Progenitor cell of endocrine pancreas (in vitro differentiated cells): ENCODE data around the gene TFDP2. TPM values are rescaled to one million over a fixed set of nuclear protein-coding genes. Genes with fewer than 3 reads are reported as not detected.

Experiments used
- DNase-seq: peaks from one replicate; pipeline ENCODE4 v3.0.0; 2021; ENCODE audit warnings: low spot score; ENCODE audit not compliant: unreplicated experiment
- H3K27ac Mint-ChIP-seq: 2 replicates; pipeline ENCODE4 v1.8.0; 2021; ENCODE audit warnings: mild to moderate bottlenecking, moderate library complexity, mixed read lengths
- H3K27me3 Mint-ChIP-seq: 2 replicates; pipeline ENCODE4 v1.8.0; 2021; ENCODE audit warnings: mixed read lengths
- H3K36me3 Mint-ChIP-seq: 2 replicates; pipeline ENCODE4 v1.8.0; 2022; ENCODE audit warnings: mixed read lengths; ENCODE audit not compliant: insufficient read depth
- H3K4me1 Mint-ChIP-seq: 2 replicates; pipeline ENCODE4 v1.8.0; 2021; ENCODE audit warnings: low read depth, mixed read lengths
- H3K4me3 Mint-ChIP-seq: 2 replicates; pipeline ENCODE4 v1.8.0; 2021; ENCODE audit warnings: low read depth, mild to moderate bottlenecking, moderate library complexity, mixed read lengths
- H3K9me3 Mint-ChIP-seq: 2 replicates; pipeline ENCODE4 v1.8.0; 2021; ENCODE audit warnings: low read depth, mixed read lengths
- total RNA-seq: library from RNA; stranded (reverse); gene quantifications from 2 replicates; pipeline ENCODE4 v1.2.1, GENCODE V29; 2021
- TF ChIP-seq, protein P1 (sequence below): fragments of 200-600 bp; sonication (generic); IDR thresholded peaks from one replicate; pipeline ENCODE4 v1.5.0; 2021; ENCODE audit warnings: antibody characterized with exemption, mild to moderate bottlenecking; ENCODE audit not compliant: unreplicated experiment

Gene TFDP2
- total RNA-seq, 1 donor from 2014 or later = 94.4 TPM

DNA sequence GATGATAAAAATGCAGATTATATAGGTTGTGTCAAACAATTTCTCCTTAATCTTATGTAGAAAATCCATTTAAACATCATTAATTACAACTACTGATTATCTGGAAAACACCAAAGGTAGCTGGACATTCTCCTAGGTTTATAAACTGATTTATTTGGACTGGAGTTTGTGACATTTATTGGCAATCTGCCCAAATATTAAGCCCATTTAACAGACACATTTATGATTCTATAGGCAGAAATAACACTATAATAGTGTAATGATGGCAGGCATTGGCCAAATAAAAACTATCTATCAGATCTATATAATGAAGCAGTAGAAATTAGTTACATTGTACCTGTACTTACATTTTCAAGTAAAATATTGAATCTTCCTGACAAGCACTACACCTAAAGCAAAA lies 117.8 kb downstream of the TFDP2 start:
- no peak overlapping the region for H3K4me3 Mint-ChIP-seq
- DNase-seq = no peak
- no peaks in the 10 kb centered on the region for H3K27me3 Mint-ChIP-seq
- peaks cover 24% of the 10 kb centered on the region for H3K4me1 Mint-ChIP-seq
- TF ChIP-seq, protein P1, sequence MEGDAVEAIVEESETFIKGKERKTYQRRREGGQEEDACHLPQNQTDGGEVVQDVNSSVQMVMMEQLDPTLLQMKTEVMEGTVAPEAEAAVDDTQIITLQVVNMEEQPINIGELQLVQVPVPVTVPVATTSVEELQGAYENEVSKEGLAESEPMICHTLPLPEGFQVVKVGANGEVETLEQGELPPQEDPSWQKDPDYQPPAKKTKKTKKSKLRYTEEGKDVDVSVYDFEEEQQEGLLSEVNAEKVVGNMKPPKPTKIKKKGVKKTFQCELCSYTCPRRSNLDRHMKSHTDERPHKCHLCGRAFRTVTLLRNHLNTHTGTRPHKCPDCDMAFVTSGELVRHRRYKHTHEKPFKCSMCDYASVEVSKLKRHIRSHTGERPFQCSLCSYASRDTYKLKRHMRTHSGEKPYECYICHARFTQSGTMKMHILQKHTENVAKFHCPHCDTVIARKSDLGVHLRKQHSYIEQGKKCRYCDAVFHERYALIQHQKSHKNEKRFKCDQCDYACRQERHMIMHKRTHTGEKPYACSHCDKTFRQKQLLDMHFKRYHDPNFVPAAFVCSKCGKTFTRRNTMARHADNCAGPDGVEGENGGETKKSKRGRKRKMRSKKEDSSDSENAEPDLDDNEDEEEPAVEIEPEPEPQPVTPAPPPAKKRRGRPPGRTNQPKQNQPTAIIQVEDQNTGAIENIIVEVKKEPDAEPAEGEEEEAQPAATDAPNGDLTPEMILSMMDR = no peak
- no peak overlapping the region for H3K27ac Mint-ChIP-seq
- peaks cover 6% of the 10 kb centered on the region for H3K36me3 Mint-ChIP-seq
- H3K9me3 Mint-ChIP-seq = peaks cover 3% of the 10 kb centered on the region

DNA sequence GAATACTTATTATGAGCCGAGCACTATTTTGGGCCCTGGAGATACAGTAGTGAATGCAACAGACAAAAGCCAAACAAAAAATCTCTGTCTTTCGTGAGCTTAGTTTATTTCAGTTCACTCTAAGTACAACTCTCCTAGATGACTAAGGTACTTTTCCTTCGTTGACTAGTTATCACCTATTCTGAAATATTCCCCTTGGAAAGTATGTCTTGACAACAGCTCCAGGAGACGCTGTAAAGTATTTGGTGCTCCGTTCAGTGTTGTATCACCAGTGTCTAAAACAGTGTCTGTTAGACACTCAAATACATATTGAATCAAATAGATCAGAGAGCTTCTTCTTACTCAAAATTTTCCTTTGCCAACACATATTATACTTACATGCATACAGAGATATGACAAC lies 119.6 kb downstream of the TFDP2 start:
- peaks cover 3% of the 10 kb centered on the region for H3K9me3 Mint-ChIP-seq
- no peaks in the 10 kb centered on the region for H3K27me3 Mint-ChIP-seq

DNA sequence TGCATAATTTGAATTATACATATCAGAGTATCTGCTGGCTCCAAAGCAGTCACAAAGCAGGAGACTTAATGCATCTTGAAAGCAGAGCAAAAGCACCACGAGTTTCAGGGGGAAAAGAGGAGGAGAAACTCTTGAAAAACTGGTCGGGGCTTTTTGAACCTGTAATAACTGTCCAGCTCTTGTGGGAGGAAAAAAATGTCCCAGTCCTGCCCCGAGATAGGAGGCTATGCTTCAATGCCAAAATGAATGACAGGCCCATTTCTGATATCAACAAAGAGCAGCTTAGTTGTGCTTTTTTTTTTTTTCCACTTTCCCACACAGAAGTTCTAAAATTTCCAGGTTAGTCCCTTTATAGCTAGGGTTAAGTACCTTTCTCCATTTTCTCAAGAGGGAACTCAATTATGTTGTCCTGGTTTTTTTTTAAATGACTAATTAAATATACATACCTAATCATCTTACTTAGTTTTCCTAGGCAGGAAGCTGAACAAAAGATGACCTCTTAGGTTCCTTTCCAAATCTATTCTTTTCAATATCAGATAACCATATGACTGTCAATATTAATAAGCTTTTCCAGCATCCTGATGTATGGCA lies 120.2 kb downstream of the TFDP2 start:
- TF ChIP-seq, protein P1 = no peak
- H3K4me3 Mint-ChIP-seq = no peak overlapping the region
- H3K27ac Mint-ChIP-seq = peak overlapping the region; percentile 84

More for the DNA sequence above, 119.6 kb downstream of the TFDP2 start:
- DNase-seq = no peak
- Mint-ChIP-seq H3K36me3 (peaks cover 12% of the 10 kb centered on the region), H3K27ac (peak overlapping the region; percentile 79), H3K4me1 (peaks cover 31% of the 10 kb centered on the region), H3K4me3 (no peak overlapping the region)
- TF ChIP-seq, protein P1 = no peak

DNA sequence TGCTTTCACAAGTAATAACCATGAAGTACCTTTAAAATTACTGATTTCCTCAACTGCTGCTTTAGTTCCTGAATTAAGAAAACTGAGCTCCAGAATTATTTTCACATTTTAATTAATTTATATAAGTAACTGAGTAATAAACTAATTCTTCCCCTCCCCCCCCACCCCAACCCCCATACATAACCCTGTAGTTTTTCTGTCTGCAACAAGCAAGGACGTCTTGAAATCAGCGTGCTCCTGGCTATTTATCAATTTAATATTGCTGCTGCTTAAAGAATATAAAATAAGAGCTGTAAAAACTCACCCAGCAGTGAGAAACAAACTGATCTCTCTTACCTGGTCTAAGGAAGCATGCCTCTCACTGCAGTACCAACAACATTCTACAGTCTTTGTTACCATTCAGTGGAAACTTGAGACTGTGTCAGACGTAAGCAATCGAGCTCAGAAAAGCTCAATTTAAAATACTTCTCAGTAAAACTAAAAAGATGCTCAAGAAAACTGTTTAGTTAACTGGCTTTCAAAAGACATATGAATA lies 121.0 kb downstream of the TFDP2 start:
- H3K9me3 Mint-ChIP-seq = no peaks in the 10 kb centered on the region
- H3K4me1 Mint-ChIP-seq = peaks cover 26% of the 10 kb centered on the region
- DNase-seq = no peak
- TF ChIP-seq, protein P1 = peak; percentile 12
- peak overlapping the region; percentile 96 for H3K27ac Mint-ChIP-seq
- H3K27me3 Mint-ChIP-seq = no peaks in the 10 kb centered on the region
- H3K4me3 Mint-ChIP-seq = peak overlapping the region; percentile 88
- H3K36me3 Mint-ChIP-seq = peaks cover 16% of the 10 kb centered on the region

More for the DNA sequence above, 120.2 kb downstream of the TFDP2 start:
- Mint-ChIP-seq H3K27me3 (no peaks in the 10 kb centered on the region), H3K9me3 (peaks cover 3% of the 10 kb centered on the region), H3K36me3 (peaks cover 16% of the 10 kb centered on the region), H3K4me1 (peaks cover 31% of the 10 kb centered on the region)
- no peak for DNase-seq

DNA sequence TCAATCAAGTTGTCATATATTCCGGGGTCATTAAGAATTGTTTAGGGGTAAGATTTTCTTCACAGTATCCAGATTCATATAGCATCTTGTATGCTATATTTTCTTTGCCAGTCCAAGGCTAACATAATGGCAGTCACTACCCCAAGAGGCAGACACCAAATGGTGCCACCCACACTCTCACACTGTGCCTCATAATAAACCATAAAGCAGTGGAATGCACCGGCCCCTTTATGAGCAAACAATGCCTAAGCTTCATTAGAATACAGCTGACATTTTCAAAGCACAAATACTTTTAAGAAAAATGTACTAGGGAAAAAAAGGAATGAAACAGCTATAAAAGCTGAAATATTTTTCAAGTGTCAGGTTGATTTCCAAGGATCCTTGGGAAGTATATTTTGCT lies 121.6 kb downstream of the TFDP2 start:
- H3K9me3 Mint-ChIP-seq = no peaks in the 10 kb centered on the region
- H3K4me1 Mint-ChIP-seq = peaks cover 24% of the 10 kb centered on the region
- DNase-seq = no peak
- peaks cover 15% of the 10 kb centered on the region for H3K36me3 Mint-ChIP-seq
- TF ChIP-seq, protein P1 = no peak
- H3K27me3 Mint-ChIP-seq = no peaks in the 10 kb centered on the region
- H3K27ac Mint-ChIP-seq = peak overlapping the region; percentile 91
- H3K4me3 Mint-ChIP-seq = peak overlapping the region; percentile 88
